NCI-H2171 treated with DMSO at 0.1 percent for 48 hours (cell line): ENCODE data around the gene UROC1.

Experiments used
- DNase-seq: peaks from one replicate; lab custom pipeline; 2025; lab: John Stamatoyannopoulos, UW

Gene UROC1

DNA sequence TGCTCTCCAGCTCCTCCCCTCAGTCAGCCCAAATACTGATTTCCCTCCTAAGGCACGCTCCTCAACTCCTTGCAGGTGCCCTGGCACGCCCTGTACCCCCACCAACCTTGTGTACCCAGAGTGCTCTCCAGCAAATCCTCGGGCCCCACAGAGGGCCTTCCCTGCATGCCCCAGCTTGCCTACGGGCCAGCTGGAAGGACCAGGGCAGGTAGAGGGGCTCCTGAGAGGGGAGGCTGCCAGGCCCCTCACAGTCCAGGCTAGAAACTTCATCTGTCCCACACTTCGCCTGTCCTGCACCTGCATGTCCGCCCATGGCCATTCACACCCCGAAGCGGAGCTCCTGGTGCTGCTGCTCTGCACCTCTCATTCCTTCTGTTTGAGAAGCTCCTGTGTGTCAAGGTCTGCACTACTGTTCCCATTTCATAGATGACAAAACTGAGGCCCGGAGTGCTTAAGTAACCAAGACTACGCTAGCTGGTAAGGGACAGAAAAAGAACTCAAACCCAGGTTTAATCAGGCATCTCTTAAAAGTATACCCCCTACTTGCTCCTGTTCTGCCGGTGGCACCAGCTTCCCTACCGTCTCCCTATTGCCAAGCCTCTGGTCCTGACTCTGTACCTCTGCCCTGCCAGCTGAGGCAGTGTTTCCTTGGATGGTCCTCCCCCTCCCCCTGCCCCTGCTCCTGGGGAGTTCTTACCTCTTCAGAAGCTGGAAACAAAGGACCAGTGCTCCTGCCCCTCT lies 77.4 kb downstream of the UROC1 start:
- no peak for DNase-seq

DNA sequence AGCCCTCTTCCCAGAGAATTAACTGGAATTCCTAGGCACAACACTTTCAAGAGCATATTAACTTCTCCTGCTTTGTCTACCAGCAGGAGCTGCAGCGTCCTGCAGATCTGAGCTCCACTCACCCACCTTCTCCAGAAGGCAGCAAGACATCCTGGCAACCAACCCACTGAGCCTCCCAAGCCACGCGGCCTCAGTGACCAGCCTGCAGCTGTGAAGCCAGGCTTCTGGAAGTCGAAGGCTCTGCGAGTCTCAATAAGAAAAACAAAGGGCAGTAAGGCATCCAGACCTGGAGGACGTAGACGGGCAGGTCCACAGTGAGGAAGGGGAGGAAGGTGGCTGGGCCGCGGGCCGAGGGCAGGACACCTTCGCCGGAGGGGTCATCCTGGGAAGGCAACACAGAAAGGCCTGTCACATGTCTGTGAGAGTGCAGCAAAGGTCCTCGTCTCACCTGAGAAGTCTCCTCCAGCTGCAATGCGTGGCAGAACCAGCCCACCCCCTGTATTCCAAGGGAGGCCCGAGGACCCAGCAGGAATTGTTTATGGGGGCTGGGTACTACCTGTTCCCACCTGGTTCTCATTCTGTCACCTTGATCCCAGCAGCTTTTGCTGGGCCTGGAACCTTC lies 78.1 kb downstream of the UROC1 start:
- no peak for DNase-seq

DNA sequence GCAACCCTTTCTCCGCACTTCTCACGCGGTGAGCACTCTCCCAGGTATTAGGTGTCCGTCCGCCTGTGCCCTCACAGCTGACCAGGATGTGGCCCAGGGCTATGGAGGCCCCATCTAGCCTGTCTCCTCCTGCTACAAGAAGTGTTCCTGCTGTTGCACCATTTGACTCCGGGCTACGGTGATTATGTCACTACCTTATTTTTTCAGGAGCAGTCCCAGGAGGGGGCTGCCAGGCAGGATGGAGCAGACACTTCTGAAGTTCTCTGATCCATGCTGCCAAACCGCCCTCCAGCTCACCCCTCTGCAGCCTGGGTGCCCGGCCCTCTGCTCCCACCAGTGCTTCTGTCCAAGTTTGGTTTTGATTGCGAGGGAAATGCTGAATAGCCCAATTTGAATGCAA lies 78.8 kb downstream of the UROC1 start:
- DNase-seq = no peak

DNA sequence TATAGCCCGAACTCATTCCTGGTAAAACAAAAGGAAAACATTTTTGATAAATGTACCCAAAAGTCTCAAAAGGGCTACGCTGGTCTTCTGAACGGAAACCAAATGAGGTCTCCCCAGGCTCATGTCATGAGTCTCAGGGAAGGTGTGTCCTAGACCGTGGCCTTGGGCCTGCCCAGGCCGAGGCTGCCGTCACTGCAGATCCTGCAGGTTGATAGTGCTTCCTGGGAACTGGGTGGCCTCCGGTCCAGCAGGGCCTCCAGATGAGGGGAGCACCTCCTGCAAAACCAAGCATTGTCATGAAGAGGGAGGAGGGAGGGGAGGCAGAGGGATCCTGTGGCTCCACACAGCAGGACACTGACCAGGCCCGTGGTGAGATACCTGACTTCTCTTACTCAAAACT lies 79.4 kb downstream of the UROC1 start:
- no peak for DNase-seq

DNA sequence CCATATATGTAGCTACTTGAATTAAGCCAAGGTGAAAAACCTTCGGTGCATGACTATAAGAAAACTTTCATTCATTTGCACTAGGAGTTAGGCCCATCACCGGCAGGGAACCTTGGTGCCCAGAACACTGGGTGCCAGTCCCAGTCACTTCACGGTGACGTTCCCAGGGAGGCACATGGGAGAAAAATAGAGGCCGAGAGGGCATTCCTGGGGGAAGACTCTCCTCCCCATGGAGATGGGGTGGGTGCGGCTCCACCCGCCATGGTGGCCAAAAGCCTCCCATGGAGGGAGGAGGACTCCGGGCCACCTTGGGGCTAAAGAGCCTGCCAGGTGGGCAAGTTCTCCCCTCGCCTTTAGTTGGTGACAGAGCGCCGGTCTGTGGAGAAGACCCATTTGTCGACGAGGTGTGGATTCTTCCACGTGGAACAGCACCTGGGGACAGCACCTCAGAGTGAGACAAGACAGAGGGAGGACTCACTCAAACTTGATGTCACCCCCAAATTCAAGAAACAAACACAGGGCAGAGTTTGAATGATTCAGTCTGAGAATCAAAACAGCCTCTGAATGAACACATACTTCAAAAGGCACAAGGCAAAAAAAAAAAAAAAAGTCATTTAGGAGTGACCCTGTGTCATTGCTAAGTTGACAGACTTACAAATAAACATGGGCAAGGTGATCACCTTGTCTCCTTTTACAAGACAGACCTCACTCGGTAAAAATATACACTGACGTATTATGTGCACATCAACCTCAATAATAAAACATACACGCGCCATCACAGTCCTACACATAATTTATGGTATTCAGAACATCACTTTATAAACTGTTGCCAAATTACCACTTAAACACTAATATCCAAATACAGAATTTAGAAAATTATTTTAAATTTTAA lies 80.5 kb downstream of the UROC1 start:
- no peak for DNase-seq

DNA sequence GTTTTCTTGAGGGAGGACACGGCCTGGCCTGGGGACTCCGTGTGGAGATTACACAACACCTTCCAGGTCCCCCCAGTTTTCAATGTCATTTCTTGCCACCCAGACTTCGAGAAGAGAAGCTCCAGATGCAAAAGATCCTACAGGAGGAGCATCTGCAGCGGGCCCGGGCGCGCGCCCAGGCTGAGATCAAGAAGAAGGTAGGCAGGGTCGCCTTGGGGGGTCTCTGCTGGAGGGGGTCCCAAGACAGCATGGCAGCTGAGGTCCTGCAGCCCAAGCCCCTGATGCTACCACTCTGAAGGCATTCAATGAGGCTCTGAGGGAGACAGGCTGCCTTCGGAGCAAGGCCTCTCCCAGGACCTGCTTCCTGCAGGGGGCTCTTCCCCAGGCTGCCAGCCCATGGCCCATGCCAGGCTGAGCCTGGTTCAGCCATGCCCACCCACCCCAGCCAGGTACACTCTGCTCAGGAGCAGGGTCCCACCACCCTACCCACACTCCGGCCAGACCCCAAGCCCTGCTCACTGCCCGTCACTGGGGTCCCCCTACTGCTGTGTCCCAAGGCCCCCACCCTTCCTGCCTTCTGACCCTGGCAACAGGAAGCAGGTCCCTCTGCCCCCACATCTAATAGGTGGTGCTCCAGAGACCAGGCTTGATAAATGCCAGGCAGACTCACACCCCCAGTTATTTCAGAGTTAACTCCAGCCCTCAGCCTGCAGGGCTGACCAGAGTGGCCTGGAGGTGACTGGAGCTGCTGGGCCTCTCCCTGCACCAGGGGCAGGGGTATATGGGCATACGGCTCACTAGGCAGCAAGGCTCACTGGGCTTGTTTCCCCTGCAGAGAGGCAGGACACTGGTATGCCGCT lies 81.9 kb downstream of the UROC1 start:
- DNase-seq = no peak

DNA sequence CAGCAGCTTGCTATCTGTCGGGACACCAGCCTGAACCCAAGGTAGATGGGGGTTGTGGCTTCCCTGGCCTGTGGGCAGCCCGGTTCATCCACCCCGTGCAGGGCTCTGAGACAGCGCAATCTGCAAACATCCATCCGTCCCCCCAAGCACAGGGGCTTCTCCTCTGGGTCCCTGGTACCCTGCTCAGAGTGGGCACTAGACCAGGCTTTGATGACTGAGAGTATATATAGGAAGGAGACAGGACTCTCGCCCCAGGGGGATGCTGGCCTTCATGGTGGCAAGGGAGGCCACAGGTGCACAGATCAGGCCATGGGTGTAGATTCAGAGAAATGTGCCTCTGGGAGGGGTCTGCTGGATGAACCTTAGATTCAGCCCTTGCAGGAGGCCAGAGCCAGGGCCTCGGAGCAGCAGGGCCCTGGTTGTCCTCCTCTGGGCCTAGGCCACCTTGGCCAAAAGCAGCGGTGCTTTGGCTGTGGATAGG lies 82.6 kb downstream of the UROC1 start:
- DNase-seq = no peak

DNA sequence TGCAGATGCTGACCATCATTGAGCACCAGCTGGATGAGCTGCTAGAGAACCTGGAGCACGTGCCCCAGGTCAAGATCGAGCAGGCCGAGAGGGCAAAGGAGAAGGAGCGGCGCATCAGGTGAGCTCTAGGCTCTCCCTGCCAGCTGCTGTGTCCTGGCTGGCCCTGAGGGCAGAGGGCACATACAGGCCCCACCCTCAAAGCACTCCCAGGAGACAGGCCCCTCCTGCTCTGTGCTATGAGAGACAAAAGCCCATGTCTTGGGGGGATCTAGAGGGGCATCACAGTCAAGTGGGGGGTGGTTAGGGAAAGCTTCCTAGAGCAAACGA lies 83.3 kb downstream of the UROC1 start:
- DNase-seq = no peak

DNA sequence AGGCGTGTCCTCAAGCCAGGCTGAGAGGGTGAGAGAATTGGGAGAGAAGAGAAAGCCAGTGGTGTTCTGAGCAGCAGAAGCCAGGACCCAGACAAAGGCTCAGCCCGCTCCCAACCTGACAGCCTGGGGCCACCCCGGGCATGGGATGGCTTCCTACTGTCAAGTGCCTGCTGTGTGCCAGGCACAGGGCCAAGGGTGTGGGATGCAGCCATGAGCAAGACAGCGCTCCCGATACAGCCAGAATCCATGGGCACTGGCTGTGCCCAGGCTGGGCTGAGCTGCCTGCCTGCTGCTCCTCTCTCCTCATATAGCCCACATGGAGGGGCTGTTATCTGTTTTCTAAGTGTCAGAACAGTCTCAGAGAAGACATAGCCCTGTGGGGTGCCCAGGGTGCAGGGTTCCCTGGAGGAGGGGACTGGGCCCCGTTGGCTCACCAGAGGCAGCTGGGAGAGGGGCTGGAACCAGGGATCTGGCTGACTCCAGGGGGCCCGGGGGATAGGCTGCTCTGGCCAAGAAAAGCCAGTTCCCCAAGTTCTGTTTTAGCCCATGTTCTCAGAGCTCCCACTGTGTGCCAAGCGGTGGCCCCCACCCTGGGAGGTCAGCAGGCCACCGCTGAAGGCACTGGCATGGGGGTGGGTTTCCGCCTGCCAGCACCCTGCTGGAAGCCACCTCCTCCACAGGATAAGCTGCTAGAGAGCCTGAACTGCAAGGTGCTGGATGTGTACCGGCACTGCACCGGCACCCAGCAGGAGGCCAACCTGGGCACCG lies 83.9 kb downstream of the UROC1 start:
- DNase-seq = peak; percentile 16

DNA sequence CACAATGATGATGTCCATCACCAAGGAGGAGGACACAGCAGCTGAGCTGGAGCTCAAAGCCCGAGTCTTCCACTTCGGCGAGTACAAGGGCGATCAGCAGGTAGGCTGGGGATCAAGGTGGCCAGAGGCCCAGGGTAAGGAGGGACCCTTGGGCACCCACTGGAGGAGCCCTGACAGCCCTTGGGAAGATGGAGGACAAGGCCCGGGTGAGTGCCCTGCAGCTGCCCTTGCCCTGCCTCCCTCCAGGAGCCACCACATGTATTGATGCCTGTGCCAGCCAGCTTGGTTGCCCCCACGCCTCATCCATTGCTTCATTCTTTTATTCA lies 84.5 kb downstream of the UROC1 start:
- DNase-seq = no peak

DNA sequence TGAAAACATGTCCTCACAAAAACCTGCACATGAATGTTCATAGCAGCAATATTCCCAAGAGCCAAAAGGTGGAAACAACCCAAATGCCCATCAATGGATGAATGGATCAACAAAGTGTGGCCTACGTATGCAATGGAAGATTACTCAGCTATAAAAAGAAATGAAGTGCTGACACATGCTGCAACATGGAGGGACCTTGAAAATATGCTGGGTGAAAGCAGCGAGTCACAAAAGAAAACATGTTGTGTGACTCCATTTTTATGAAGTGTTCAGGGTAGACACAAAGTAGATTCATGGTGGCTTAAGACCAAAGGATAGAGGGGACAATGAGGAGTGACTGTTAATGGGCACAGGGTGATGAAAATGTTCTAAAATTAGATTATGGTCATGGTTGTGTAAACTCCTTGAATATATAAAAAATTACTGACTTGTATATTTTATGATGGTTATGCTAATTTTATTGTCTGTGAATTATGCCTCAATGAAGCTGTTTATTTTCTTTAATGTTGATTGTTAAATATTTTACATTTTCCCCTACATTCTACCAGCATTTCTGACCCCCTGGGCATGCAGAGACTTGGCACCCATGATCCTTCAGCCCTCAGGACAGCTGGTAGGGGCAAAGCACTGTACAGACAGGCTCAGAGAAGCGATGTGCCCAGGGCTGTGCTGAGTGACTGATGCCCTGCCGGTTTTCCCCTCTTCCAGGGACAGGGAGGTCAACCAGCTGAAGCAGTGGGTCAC lies 85.0 kb downstream of the UROC1 start:
- DNase-seq = no peak
